SIG-M5 treated with dmso at 0.1 percent for 504 hours (cell line): Measurements from ENCODE around the gene STAP1.

Experiments
- DNase-seq: peaks from one replicate; lab custom pipeline; 2025; ENCODE audit not compliant: unreplicated experiment; lab: John Stamatoyannopoulos, UW

The STAP1 gene

DNA sequence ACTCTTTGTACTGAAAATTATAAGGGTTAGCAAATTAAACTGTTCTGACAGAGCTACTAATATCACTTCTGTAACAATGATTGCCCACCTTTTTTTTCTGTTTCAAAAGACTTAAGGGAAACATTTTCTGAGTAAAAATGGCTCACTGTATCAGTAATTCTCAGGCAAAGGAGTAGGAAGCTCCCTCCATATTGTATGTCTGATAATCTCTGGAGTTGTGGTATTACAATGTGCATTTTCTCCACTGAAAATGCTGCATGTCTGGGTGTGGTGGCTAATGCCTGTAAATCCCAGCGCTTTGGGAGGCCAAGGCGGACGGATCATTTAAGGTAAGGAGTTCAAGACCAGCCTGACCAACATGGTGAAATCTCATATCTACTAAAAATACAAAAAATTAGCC is 4.4 kb upstream of the STAP1 start:
- no peak for DNase-seq

DNA sequence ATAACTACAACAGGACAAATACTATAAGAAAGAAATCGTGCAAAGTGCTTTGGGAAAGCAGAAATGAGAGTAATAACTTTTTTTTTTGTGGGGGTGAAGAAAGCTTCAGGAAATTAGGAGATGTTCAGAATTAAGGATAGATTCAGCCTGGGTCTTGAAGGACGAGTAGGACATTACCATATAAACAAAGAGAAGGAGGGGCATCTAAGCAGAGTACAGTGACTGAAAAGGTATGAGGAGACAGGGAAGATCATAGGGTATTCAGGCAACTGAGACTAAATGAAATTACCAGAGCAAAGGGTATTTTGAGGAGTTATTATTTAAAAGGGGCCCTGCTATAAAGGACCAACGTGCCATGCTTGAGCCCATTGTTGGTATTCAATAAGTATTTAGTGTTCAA is 3.1 kb upstream of the STAP1 start:
- DNase-seq: no peak

DNA sequence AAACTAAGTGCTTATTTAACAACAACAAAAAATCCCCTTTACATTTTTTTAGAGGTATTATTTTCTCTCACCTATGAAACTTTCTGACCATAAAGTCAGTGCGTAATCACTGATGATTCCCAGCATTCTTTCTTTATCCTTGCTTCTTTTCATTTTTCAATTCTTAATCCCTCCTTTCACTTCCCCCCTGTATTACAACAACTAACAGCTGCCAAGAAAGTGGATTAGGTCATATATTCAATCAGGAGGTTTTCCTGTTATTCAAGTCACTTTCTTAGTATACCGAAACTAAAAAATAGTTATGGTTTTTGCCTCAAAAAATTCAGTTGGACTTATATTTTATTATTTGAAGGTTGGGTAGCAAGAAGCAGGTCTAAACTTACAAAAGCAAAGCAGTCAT is 2.1 kb upstream of the STAP1 start:
- no peak for DNase-seq

DNA sequence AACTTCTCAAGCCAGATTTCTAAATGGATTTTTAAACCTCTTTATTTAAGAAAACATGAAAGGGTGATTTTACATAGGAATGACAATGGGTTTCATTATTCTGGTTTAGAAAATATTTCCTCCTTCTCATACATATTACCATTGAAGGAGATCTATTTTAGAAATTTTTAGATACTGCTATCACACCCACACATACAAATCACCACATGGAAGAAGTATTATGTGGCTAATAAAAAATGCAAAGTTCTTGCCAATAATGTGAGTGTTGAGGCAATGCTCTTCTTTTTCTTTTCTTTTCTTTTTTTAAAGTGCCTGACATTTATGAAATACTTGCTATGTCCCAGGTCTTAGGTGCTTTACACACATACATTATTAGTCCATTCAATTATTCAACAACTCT is 6.8 kb downstream of the STAP1 start:
- no peak for DNase-seq

DNA sequence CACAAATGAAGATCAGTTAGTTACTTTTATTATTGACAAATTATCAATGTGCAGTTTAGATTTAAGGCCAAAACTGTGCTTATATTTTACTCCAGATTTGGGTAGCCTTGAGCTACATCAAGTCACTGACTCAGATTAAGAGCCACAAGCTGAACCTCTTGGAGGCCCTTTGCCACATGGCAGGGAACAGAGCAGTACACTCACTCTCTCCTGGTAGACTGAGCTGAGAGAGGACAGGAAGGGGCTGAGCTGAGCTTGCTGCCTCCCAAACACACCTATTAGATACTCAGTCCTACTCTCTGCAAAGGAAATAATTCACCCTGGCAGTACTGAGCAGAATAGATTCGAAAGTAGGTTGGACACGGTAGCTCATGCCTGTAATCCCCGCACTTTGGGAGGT is 7.8 kb downstream of the STAP1 start:
- DNase-seq: no peak

DNA sequence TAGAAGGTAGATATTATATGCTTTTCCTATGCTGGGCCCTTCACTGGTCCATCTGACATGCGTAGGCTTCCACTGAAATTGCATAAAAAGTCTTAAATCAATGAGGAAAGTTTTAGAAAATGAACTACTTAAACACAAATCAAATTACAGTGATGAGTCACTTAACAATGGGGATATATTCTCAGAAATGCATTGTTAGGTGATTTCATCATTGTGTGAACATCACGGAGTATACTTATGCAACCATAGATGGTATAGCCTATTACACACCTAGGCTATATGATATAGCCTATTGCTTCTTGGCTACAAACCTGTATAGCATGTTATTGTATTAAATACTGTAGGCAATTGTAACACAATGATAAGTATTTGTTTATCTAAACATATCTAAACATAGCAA is 10.3 kb downstream of the STAP1 start:
- DNase-seq: no peak

DNA sequence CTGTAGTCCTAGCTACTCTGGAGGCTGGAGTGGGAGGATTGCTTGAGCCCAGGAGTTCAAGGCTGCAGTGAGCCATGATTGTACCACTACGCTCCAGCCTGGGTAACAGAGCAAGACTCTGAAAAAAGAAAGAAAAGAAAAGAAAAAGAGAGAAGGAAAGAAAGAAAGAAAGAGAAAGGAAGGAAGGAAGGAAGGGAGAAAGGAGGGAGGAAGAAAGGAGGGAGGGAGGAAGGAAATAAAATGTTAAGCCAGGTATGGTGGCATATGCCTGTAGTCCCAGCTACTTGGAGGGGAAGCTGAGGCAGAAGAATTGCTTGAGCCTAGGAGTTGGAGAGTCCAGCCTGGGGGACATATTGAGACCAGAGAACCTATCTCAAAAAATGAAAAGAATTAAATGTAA is 12.0 kb downstream of the STAP1 start:
- DNase-seq: no peak

DNA sequence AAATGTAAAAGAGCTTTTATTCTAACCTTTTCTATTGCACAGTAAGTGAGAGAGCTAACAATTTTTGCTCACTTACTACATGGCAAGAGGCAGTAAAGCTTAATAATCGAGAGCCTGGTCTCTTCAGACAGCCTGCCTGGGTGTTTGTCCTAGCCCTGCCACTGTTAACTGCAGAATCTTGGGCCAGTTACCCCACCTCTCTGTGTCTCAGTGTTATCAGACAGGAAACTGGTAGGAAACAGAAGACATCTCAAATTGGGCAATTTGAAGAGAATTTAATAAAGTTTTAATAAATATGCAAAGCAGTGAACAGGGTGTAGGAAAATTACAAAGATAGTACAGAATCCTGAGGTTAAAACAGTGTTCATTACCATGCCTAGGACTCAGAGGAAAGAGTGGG is 13.4 kb downstream of the STAP1 start:
- DNase-seq: no peak

DNA sequence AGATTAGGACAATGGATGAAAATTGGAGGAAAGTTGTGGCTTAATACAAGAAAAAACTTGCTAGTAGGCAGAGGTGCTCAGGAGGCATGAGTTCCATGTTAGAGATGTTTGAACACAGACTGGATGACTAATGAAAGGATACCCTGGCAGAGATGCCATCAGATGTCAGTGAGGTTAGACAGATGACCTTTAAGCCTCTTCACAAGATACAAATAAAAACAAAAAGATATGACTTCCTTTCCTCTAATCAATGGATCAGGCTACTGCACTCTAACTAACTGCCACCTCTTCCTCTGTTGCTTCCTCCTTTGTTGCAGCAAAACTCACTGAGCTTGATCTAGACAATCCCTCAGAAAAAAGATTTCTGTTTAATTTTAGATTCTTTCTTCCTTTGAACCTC is 14.7 kb downstream of the STAP1 start:
- no peak for DNase-seq

DNA sequence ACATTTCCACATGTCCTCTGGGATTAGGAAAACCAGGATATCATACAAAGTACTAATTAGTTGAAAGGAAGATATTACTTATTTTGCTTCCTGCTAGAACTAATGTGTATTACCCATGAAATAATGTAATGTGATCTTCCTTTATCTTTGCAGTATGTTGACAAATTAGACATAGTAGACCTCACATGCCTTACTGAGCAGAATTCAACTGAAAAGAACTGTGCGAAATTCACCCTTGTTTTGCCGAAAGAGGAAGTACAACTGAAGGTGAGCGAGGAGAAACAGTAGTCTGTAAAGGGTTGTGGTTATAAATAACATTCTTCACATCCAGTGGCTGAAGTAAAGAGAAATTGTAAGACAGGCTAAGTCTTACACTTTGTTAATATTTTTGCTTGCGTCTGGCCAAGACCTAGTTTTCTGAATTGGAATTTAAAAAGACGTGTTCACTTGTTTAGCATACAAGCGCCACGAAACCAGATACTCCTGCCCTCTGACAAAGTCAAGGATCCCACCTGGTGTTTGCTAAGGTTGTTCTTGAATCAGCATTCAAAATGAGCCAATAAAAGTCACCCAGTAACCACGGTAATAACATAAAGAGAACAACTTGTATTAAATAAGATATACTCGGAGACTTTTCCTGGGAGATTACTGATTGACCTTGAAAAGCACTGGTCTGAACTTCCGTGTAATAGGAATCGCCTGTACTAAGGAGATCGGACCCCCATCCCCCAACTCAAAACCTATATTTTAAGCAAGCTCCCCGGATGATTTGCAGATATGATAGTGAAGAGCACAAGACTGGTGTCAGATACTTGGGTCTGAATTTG is 16.9 kb downstream of the STAP1 start:
- peak; percentile 49 for DNase-seq

DNA sequence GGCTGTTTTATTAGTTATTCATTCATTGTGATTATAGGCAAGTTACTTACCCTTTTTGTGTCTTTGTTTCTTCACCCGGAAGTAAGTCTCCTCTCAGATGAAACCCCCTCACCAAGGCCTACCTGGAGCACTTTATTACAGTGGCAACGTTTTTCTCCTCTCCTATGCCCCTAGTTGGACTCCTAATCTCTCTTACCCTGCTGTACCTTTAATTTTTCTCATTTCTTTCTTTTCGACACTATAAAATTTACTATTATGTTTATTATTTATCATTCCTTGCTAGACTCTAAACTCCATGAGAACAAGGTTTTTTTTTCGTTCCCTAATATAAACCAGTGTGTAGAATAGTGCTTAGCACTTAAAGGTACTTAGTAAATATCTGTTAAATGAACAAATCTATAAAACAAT is 17.5 kb downstream of the STAP1 start:
- DNase-seq: no peak

DNA sequence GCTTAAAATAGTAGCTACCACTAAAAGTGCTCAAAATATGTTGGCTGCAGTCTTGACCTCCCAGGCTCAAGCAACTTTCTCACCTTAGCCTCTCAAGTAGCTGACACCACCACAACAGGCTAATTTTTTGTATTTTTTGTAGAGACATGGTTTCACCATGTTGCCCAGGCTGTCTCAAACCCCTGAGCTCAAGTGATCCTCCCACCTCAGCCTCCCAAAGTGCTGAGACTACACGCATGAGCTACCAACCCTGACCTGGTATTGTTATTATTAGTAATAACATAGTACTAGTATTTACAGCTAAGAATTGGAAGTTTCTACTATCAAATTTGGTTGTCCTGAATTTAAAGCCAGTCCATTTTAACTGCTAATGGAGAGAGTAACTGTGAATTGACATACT is 18.0 kb downstream of the STAP1 start:
- no peak for DNase-seq

DNA sequence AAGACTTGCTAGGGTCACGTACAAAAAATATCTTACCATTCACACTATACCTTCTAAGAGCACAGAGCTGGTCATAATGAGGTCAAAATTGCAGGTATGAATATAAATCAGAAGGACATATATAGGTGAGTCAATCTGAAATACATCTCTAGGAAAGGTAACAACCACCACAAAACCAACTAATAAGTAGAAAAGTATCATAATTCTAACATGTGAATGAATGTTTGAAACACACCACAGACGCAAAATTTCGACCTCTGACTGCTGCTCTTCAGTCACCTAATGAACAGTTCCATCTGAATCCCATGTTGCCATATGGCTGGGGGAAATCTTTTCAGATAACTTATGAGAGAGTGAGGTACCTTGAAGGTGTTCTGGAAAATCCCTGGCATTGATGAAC is 22.1 kb downstream of the STAP1 start:
- DNase-seq: no peak

DNA sequence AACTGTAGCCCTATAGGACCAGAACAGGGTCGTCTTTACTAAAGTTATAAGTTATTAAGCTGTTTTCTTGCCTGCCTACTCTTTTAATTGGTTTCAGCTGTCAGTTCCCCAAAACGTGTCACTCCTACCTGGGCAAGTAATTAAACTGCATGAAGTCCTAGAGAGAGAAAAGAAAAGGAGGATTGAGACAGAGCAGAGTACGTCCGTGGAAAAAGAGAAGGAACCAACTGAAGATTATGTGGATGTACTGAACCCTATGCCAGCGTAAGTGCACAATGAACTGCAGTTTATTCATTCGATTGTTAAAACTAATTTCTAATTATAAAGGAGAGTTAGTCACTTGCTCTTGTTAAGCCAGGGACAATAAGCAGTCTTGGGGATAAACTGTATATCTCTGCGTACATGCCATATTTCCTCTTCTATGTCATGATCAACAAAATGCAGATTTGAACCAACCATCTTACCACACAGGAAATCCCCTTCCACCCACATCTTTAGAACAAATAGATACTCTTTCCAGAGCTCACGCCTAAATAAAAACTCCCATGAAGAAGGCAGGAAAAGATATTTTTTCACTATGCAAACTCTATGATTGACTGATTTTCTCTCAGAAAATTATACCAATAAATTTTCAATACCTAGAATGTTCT is 22.8 kb downstream of the STAP1 start:
- DNase-seq: no peak

DNA sequence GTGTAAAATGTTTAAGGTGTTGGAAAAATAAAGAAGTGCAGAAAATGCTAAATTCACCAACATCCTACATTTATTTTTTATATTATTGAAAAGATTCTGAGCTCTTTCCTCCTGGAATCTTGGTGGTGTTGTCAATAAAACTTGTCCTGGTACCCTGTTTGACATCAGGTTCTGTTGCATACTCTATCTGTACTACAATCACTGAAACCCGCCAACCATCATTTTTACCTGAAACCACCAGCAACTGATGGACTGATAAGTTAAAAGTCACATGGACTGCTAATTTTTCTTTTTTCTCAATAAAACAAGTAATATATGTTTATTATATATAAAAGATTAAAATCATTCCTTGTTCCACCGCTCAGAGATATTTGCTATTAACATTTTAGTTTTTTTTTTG is 23.4 kb downstream of the STAP1 start:
- no peak for DNase-seq

DNA sequence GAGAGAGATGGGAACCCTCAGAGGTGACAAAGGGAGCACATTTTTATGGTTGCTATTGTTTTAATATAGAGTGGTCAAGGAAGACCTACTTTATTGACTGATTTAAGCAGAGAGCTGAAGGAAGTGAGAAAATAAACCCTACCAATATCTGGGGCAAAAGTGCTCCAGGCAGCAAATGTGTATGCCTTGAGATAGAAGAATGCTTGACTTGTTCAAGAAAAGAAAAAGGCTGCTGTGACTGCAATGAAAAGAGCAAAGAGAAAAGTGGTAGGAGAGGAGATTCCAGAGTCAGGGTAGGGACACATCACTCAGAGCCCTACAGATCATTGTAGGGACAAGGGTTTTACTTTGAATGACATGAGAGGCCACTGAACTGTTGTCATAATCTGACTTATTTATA is 26.0 kb downstream of the STAP1 start:
- DNase-seq: no peak

DNA sequence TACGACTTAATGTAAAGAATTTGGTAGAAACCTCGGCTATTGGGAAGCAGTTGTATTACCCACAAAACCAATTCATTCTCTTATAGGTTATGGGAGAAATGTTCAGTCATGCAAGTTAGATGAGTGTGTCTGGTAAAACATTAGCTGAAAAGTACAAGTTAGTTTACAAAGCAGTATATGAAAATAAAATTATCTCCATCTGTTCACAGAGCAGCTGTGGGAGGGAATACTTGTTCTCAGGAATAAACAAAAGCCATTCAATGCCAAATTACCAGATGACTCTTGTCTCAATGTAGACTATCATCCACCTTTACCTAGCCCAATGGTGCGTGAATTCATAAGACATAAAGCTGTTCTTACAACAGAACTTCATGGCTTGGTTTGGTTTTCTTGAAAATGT is 28.6 kb downstream of the STAP1 start:
- DNase-seq: no peak

DNA sequence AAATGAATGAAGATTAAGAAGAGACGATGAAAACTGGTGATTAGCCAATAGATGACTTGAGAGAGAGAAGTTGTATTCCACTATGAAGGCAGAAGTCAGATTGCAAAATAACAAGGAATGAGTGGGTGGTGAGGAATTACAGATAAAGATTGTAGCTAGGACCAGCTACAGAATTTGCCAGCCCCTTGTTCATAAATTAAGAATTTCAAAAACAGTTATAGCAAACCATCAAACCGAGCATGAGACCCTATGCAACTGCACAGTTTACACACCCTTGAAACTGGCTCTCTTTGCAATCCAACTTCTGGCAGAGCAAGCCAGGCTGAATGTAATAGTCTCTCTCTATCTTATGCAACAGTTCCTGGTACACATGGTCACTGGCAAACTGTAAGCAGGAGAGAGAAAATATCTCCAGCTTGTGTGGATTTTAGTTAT is 35.2 kb downstream of the STAP1 start:
- no peak for DNase-seq

DNA sequence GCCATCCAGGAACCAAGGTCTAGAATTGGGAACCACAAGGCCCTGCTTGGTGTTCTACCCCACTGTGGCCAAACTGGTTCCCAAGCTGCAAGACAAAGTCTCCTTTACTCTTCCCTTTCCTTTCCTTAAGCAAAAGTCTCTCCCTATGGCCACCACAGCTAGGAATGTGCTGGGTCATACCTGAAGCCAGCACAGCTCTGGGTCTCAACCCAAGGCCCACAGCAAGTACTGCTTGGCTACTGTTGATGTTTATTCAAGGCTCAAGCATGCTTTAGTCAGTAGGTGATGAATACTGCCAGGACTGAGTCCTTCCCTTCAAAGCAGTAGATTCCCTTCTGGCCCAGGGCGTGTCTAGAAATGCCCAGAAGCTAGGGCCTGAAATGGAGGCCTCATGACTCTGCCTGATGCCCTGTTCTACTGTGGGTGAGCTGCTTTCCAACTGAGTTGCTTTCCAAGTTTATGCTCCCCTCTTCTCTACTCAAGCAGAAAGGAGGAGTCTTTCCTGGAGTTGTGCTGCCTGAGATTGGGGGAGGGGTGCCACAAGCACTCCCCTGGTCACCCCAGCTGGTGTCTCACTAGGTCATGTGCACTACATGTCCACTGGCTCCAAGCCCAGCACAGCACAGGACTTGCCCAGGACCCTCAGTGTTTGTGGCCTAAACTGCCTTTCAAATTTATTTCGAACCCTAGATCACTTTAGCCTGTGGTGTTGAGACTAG is 44.9 kb downstream of the STAP1 start:
- DNase-seq: no peak

DNA sequence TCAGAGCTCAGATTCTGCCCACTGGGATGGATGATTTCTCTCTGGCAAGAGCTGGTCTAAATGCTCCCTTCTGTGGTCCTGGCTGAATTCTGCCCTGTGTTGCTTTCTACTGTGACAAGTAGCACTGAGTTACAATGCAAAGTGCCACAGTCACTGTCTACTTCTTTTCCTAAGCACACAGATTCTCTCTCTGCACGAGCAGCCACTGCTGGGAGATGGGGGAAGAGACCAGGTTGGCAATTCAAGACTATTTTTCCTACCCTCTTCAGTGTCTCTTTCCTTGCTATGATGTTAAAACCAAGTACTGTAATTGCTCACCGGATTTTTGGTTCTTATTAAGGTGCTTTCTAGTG is 45.5 kb downstream of the STAP1 start:
- no peak for DNase-seq

DNA sequence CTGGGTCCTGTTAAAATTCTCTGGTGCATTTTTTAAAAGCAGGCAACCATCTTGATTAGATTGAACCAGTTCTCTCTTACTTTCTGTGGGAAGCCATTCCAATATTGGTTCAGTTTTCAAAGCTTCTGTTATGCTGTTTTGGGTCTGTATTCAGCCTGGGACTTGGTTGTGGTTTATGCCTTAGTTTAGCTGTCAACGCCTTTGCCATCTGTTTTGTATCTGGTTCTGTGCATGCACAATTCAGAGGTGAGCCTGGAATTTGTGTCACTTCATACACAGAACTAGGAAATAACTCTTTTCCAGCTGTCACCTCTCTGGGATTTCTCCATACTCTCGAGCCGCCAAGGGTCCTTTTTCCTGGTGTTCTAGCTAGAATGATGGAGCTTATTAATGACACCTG is 46.2 kb downstream of the STAP1 start:
- DNase-seq: no peak

DNA sequence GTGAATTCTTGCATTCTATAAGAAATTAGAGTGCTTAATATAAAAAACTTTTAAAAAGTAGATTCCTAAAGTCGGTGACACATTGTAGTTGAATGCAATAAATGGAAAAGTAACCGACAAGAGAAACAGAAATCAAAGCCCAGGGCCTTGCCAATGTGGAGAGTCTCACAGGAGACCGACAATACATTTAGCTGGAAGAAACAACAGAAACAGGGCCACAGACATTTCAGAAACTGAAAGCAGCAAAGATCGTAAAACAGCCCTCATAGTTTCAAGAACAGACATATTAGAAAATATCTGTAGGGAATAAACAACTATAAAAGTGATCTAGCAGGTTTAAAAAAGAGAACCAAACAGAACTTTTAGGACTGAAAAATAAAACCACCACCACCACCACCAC is 49.5 kb downstream of the STAP1 start:
- no peak for DNase-seq
